Hepatocyte (in vitro differentiated cells): Measurements from ENCODE around the gene CPB2. TPM values are rescaled to one million over a fixed set of nuclear protein-coding genes. Genes with fewer than 3 reads are reported as not detected.

Source experiments
- DNase-seq: peaks from one replicate; pipeline ENCODE4 v3.0.0-alpha.2; 2016; ENCODE audit warnings: low spot score
- H2AFZ ChIP-seq: fragments of 200-600 bp; sonication (generic); 2 replicates; pipeline ENCODE4 v1.6.0; 2016; ENCODE audit warnings: antibody characterized with exemption, mild to moderate bottlenecking
- H3K27ac ChIP-seq: fragments of 200-600 bp; sonication (generic); 2 replicates; pipeline ENCODE4 v1.5.1; 2016; ENCODE audit warnings: mild to moderate bottlenecking
- H3K27me3 ChIP-seq: fragments of 200-600 bp; sonication (generic); 2 replicates; pipeline ENCODE4 v1.6.1; 2016
- H3K36me3 ChIP-seq: fragments of 200-600 bp; sonication (generic); replicated peaks from 2 replicates; pipeline ENCODE4 v1.5.1; 2016; ENCODE audit warnings: low read depth; ENCODE audit not compliant: insufficient read depth
- H3K4me1 ChIP-seq: fragments of 200-600 bp; sonication (generic); 2 replicates; pipeline ENCODE4 v1.5.1; 2016; ENCODE audit warnings: mild to moderate bottlenecking, moderate library complexity; ENCODE audit not compliant: insufficient read depth
- H3K4me2 ChIP-seq: fragments of 200-600 bp; sonication (generic); 2 replicates; pipeline ENCODE4 v1.6.0; 2016
- H3K4me3 ChIP-seq: fragments of 200-600 bp; sonication (generic); 2 replicates; pipeline ENCODE4 v1.5.1; 2016; ENCODE audit warnings: mild to moderate bottlenecking
- H3K79me2 ChIP-seq: fragments of 200-600 bp; sonication (generic); 2 replicates; pipeline ENCODE4 v1.6.0; 2017; ENCODE audit warnings: mild to moderate bottlenecking
- H3K9me2 ChIP-seq: fragments of 200-600 bp; sonication (generic); replicated peaks from 2 replicates; pipeline ENCODE4 v1.6.0; 2017; ENCODE audit warnings: mild to moderate bottlenecking; ENCODE audit not compliant: insufficient read depth
- H3K9me3 ChIP-seq: fragments of 200-600 bp; sonication (generic); 2 replicates; pipeline ENCODE4 v1.5.1; 2016; ENCODE audit warnings: low read depth, mild to moderate bottlenecking
- H4K20me1 ChIP-seq: fragments of 200-600 bp; sonication (generic); 2 replicates; pipeline ENCODE4 v1.6.0; 2016; ENCODE audit warnings: mild to moderate bottlenecking; ENCODE audit not compliant: insufficient read depth, poor library complexity, severe bottlenecking
- EZH2 ChIP-seq: fragments of 200-600 bp; sonication (generic); IDR thresholded peaks from 2 replicates; pipeline ENCODE4 v1.6.1; 2016; ENCODE audit warnings: antibody characterized with exemption, mild to moderate bottlenecking, borderline replicate concordance
- EZH2phosphoT487 ChIP-seq: fragments of 200-600 bp; sonication (generic); IDR thresholded peaks from one replicate; pipeline ENCODE4 v1.6.1; 2018; ENCODE audit warnings: antibody characterized with exemption, mild to moderate bottlenecking, low read depth, moderate library complexity; ENCODE audit not compliant: unreplicated experiment, severe bottlenecking
- WGBS: methylation state at CpG from one replicate; pipeline ENCODE4 v1.1.6; 2016; ENCODE audit warnings: low lambda C conversion rate; ENCODE audit errors: missing lambda C conversion rate; 5-methylcytosine and 5-hydroxymethylcytosine counted together
- polyA plus RNA-seq: library from polyadenylated mRNA; unstranded; fragments of >200 nt; fragmentation: Nextera tagmentation; extraction: Ambion mirVana; gene quantifications from 2 replicates; pipeline ENCODE4 v1.2.1, GENCODE V29; 2016
- total RNA-seq: library from RNA; depleted of rRNA; stranded (reverse); fragments of >200 nt; gene quantifications from 2 replicates; pipeline ENCODE4 v1.2.3, GENCODE V29; 2014
- TF ChIP-seq, protein P1 (sequence below): fragments of 200-600 bp; sonication (generic); IDR thresholded peaks from 2 replicates; pipeline ENCODE4 v1.5.1; 2016; ENCODE audit warnings: antibody characterized with exemption, mild to moderate bottlenecking; ENCODE audit not compliant: poor library complexity

The CPB2 gene
- total and polyA plus RNA-seq, 2 experiments from 2014 or later, result 43.3 to 54.6 TPM

DNA sequence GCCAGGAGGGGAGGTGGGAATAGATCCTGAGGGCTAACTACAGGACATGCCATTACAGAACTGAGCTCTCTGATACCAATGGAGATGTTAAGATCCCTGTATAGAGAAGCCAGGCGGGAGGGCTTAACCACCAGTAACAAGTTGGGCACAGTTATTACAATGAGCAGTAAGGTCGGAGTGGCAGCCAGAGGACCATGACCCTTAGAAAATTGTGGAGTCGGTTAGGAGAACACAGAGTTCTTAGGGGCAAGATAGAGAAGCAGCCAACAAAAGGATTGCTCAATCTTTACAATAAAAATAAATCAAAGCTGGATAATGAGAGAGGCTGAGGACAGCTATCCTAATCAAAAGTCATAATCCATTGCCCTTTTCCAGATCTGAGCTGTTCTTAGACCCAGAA is 10.4 kb downstream of the CPB2 start:
- Histone ChIP-seq H3K9me2 (no peaks in the 10 kb centered on the region), H3K4me2 (no peak overlapping the region), H3K4me3 (no peak overlapping the region), H3K27me3 (no peaks in the 10 kb centered on the region), H3K27ac (no peak overlapping the region), H2AFZ (no peak overlapping the region), H4K20me1 (no peaks in the 10 kb centered on the region), H3K4me1 (no peaks in the 10 kb centered on the region), H3K9me3 (no peaks in the 10 kb centered on the region), H3K79me2 (no peaks in the 10 kb centered on the region), H3K36me3 (no peaks in the 10 kb centered on the region)
- no peak for DNase-seq
- 88% methylated on average over 3 of the region's 3 CpGs for WGBS
- TF ChIP-seq, protein P1, sequence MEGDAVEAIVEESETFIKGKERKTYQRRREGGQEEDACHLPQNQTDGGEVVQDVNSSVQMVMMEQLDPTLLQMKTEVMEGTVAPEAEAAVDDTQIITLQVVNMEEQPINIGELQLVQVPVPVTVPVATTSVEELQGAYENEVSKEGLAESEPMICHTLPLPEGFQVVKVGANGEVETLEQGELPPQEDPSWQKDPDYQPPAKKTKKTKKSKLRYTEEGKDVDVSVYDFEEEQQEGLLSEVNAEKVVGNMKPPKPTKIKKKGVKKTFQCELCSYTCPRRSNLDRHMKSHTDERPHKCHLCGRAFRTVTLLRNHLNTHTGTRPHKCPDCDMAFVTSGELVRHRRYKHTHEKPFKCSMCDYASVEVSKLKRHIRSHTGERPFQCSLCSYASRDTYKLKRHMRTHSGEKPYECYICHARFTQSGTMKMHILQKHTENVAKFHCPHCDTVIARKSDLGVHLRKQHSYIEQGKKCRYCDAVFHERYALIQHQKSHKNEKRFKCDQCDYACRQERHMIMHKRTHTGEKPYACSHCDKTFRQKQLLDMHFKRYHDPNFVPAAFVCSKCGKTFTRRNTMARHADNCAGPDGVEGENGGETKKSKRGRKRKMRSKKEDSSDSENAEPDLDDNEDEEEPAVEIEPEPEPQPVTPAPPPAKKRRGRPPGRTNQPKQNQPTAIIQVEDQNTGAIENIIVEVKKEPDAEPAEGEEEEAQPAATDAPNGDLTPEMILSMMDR, result no peak
- TF ChIP-seq EZH2phosphoT487, result no peak
- TF ChIP-seq EZH2, result no peak

DNA sequence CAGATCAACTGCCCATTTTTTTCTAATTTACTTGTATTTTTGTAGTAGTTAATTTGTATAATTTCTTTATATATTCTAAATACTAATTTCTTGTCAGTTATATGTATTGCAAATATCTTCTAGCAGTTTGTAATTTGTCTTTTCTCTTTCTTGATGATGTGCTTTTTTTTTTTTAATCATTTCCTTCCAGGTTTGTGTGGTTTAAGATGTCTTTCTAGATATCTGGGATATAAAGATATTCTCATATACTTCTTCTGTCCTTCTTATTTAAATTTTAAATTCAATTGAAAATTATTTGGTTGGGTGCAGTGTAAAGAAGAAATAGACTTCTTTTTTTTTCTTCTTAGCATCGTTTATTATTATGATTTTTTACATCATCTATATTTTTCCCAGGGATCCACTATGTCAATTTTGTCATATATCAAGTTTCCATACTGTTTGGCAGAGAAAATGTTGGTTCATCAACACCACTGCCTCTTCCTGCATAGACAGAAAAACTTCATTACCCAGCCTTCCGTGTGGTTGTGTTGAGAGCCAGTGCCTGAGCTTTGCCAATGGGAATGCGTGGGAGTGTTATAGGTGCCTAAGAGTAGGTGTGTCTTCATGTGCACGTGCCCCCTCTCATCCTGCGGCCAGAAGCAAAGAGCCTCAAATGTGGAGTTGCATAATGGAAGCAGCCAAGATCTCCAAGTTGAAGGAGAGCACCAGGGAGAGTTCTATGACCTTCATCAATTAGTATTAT is 15.8 kb downstream of the CPB2 start:
- H3K4me1 ChIP-seq, result no peaks in the 10 kb centered on the region
- no peaks in the 10 kb centered on the region for H3K79me2 ChIP-seq
- no peak for DNase-seq
- no peaks in the 10 kb centered on the region for H3K36me3 ChIP-seq
- no peaks in the 10 kb centered on the region for H4K20me1 ChIP-seq
- H3K27ac ChIP-seq, result no peak overlapping the region
- no peaks in the 10 kb centered on the region for H3K27me3 ChIP-seq
- TF ChIP-seq, protein P1, result no peak
- TF ChIP-seq EZH2 (no peak), EZH2phosphoT487 (no peak)
- H3K4me2 ChIP-seq, result no peak overlapping the region
- no peak overlapping the region for H3K4me3 ChIP-seq
- no peaks in the 10 kb centered on the region for H3K9me3 ChIP-seq
- H2AFZ ChIP-seq, result no peak overlapping the region
- no peaks in the 10 kb centered on the region for H3K9me2 ChIP-seq
- WGBS, result 74% methylated on average over 5 of the region's 5 CpGs

DNA sequence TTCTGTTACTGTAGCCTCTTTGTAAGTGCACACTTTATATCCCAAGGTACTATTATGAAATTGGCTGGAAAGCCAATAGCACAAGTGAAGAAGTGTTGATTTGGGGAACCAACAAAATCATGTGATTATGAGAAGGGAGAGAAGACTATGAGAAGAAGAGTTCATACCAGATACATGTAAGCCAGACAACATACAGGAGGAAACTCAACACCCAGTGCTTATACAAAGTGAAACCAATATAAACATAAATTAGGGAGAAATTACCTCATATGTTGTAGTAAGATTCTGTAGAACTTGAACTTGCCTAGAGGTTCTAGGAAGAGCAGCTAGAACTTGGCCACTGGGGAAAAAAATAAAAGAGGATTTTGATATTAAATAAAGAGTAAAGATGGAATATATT is 17.4 kb downstream of the CPB2 start:
- H3K36me3 ChIP-seq, result no peaks in the 10 kb centered on the region

More for the DNA sequence above, 17.4 kb downstream of the CPB2 start:
- no peaks in the 10 kb centered on the region for H3K79me2 ChIP-seq
- no peaks in the 10 kb centered on the region for H3K4me1 ChIP-seq
- no peak for TF ChIP-seq EZH2phosphoT487
- TF ChIP-seq, protein P1, result no peak
- no peak for TF ChIP-seq EZH2
- no peaks in the 10 kb centered on the region for H3K27me3 ChIP-seq
- DNase-seq, result no peak
- H3K4me2 ChIP-seq, result no peak overlapping the region
- no peak overlapping the region for H3K27ac ChIP-seq
- no peak overlapping the region for H2AFZ ChIP-seq
- no peak overlapping the region for H3K4me3 ChIP-seq
- no peaks in the 10 kb centered on the region for H3K9me2 ChIP-seq
- H3K9me3 ChIP-seq, result no peaks in the 10 kb centered on the region
- no peaks in the 10 kb centered on the region for H4K20me1 ChIP-seq
